RWPE2 (cell line): ENCODE measurements around the gene RPL12.

ENCODE experiments used
- ATAC-seq: fragments of 200-7000 bp; cut with Tn5 transposase; 3 replicates; pipeline ENCODE4 v1.9.1; 2021; ENCODE audit warnings: low read depth
- DNase-seq: peaks from one replicate; pipeline ENCODE4 v3.0.0-alpha.2; 2020; ENCODE audit warnings: low spot score
- H3K27ac ChIP-seq: fragments of 450-650 bp; 2 replicates; pipeline ENCODE4 v1.5.1; 2017; ENCODE audit warnings: mild to moderate bottlenecking; ENCODE audit not compliant: poor library complexity, severe bottlenecking
- H3K27me3 ChIP-seq: fragments of 250-450 bp; sonication (Bioruptor Pico); 2 replicates; pipeline ENCODE4 v1.5.1; 2021; ENCODE audit warnings: mild to moderate bottlenecking, moderate library complexity; ENCODE audit not compliant: insufficient read depth, poor library complexity, severe bottlenecking
- H3K36me3 ChIP-seq: fragments of 250-450 bp; sonication (Bioruptor Pico); 2 replicates; pipeline ENCODE4 v1.5.1; 2020; ENCODE audit warnings: low read depth, mild to moderate bottlenecking, moderate library complexity
- H3K4me1 ChIP-seq: fragments of 250-450 bp; sonication (Bioruptor Pico); 2 replicates; pipeline ENCODE4 v1.5.1; 2021; ENCODE audit warnings: mild to moderate bottlenecking, moderate library complexity; ENCODE audit not compliant: insufficient read depth, poor library complexity, severe bottlenecking
- H3K4me3 ChIP-seq: fragments of 250-450 bp; sonication (Bioruptor Pico); 2 replicates; pipeline ENCODE4 v1.5.1; 2021; ENCODE audit warnings: mild to moderate bottlenecking, moderate library complexity; ENCODE audit not compliant: severe bottlenecking
- H3K9me3 ChIP-seq: fragments of 250-450 bp; sonication (Bioruptor Pico); 2 replicates; pipeline ENCODE4 v1.5.1; 2021; ENCODE audit warnings: mild to moderate bottlenecking, moderate library complexity; ENCODE audit not compliant: severe bottlenecking
- TF ChIP-seq, protein P1 (sequence below): fragments of 450-650 bp; IDR thresholded peaks from one replicate; pipeline ENCODE4 v1.5.1; 2017; ENCODE audit warnings: mild to moderate bottlenecking, moderate library complexity; ENCODE audit not compliant: poor library complexity, severe bottlenecking

RPL12 gene

DNA sequence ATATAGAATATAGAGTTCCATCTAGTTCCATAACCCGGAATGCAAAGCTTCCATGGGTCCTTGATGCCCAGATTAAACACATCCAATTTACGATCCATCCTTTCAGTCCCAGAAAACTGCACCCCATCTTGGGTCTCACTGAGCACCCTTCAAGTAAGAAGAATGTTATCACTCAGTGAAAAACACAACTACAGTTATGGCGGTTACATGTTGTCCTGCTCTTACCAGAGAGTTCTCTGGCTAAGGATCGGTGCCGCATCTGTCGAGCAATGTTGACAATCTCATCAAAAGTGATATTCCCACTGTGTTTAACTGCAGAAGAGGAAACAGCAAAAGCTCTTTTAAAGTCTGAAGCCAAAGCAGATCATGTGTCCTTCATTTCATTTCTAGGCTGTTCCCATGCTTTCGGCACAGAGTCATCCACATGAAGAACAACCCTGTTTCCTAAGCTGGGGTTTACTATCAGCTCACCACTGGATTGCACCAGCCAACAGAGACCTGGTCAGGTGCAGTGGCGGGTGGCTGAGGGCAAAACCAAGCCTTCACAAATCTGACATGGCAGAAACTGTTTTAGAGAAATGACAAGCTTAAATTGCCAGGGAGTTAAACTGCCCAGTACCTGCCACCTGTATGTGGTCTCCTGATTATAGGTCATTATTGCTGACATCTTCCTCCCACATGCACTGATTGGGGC is 2.9 kb downstream of the RPL12 start:
- no peak overlapping the region for H3K4me3 ChIP-seq
- peaks cover 81% of the 10 kb centered on the region for H3K36me3 ChIP-seq
- H3K9me3 ChIP-seq = peaks cover 4% of the 10 kb centered on the region
- no peak for DNase-seq
- TF ChIP-seq, protein P1, sequence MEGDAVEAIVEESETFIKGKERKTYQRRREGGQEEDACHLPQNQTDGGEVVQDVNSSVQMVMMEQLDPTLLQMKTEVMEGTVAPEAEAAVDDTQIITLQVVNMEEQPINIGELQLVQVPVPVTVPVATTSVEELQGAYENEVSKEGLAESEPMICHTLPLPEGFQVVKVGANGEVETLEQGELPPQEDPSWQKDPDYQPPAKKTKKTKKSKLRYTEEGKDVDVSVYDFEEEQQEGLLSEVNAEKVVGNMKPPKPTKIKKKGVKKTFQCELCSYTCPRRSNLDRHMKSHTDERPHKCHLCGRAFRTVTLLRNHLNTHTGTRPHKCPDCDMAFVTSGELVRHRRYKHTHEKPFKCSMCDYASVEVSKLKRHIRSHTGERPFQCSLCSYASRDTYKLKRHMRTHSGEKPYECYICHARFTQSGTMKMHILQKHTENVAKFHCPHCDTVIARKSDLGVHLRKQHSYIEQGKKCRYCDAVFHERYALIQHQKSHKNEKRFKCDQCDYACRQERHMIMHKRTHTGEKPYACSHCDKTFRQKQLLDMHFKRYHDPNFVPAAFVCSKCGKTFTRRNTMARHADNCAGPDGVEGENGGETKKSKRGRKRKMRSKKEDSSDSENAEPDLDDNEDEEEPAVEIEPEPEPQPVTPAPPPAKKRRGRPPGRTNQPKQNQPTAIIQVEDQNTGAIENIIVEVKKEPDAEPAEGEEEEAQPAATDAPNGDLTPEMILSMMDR = no peak
- no peak for ATAC-seq
- no peaks in the 10 kb centered on the region for H3K4me1 ChIP-seq
- peak overlapping the region; percentile 96 for H3K27ac ChIP-seq
- no peaks in the 10 kb centered on the region for H3K27me3 ChIP-seq

DNA sequence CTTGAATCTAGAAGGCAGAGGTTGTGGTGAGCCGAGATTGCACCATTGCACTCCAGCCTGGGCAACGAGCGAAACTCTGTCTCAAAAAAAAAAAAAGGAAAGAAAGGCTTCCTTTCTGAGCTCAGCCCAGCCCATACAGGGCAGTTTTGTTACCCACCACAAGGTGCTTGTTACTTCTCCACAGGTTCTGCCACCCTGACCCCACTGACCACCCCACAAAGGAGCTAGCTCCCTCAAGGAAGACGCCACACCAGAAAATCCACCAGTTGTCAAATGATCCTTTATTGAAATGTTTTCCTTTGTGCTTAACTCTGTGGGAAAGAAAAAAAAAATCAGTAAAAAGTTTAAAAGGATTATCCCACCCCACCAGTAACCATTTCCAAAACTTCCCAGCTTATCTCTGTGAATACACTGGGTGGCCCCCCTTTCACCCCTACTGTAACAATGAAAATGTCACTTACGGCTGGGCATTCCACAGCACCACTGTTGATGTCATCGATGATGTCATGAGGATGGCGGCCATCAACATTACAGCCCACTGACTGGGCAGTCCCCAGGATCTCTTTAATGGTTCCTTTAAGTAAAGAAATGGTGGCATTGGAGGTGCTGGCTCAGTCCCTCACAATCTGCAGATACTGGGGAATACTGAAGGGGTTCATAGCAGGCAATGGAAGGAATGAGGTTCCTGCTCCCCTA is 3.6 kb downstream of the RPL12 start:
- DNase-seq = no peak
- no peak for ATAC-seq
- Histone ChIP-seq H3K27ac (peak overlapping the region; percentile 96), H3K4me3 (no peak overlapping the region), H3K27me3 (no peaks in the 10 kb centered on the region), H3K36me3 (peaks cover 81% of the 10 kb centered on the region), H3K4me1 (no peaks in the 10 kb centered on the region), H3K9me3 (peaks cover 4% of the 10 kb centered on the region)
- TF ChIP-seq, protein P1 = no peak

DNA sequence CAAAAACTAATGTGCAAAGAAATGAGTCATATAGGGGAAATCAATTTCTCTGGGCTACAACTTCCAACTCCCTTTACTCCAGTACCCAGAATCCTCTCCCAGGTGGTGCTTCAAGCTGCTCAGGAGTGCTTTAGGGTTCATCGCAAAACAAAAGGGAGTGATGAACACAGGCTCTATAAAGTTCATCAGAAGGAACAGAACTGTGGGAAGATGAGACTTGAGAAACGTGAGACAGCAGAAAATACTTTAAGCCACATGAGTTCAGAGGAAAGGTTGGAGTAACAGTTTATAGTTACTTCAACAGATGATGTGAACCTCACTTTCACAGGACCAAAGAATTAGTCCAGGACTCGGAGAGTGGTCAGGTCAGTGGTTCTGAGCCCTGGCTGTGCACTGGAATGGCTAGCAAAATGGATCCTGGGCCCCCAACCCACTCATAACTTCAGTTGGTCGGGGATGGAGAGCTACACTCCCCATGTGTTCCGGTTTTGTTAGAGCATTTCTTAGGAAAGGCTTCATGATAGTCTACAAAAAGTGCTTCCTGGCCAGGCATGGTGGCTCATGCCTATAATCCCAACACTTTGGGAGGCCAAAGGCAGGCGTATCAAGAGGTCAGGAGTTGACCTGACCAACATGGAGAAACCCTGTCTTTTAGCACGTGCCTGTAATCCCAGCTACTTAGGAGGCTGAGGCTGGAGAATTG is 4.3 kb downstream of the RPL12 start:
- peak; percentile 5 for ATAC-seq
- no peak for DNase-seq
- TF ChIP-seq, protein P1 = no peak
- Histone ChIP-seq H3K9me3 (peaks cover 4% of the 10 kb centered on the region), H3K36me3 (peaks cover 85% of the 10 kb centered on the region), H3K27ac (peak overlapping the region; percentile 96), H3K27me3 (no peaks in the 10 kb centered on the region), H3K4me1 (no peaks in the 10 kb centered on the region), H3K4me3 (no peak overlapping the region)

DNA sequence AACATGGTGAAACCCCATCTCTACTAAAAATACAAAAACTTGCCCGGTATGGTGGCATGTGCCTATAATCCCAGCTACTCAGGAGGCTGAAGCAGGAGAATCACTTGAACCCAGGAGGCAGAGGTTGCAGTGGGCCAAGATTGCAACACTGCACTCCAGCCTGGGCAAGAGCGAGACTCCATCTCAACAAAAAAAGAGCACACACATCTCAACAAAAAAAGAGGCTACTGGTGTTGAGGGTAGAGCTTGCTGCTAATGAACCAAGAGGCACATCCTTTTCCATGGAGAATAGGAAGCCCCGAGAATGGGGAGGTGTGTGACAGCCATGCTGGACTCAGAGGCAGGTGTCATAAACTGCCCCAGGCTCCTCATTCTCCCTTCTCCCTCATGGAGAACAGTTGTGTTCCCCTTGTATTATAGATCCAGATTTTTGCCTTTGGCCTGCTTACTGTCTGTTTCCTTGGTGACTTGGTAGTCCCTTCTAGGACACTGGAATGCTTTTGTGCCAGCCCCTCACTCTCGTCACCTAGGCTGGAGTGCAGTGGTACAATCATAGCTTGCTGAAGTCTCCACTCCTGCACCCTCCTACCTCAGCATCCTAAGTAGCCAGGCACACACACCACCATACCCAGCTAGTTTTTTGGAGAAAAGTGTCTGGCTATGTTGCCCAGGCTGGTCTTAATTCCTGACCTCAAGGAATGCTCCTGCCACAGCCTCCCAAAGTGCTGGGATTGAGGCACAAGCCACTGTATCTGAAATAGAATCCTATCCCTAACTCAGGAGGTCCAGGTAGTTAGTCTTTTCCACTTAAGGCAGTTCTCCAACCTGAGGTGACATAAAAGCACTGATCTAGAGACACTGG is 5.1 kb downstream of the RPL12 start:
- H3K27ac ChIP-seq = peak overlapping the region; percentile 96
- DNase-seq = no peak

More for the DNA sequence above, 5.1 kb downstream of the RPL12 start:
- ATAC-seq = peak; percentile 28
- H3K4me3 ChIP-seq = no peak overlapping the region
- TF ChIP-seq, protein P1 = no peak
- H3K4me1 ChIP-seq = no peaks in the 10 kb centered on the region
- H3K9me3 ChIP-seq = peaks cover 4% of the 10 kb centered on the region
- no peaks in the 10 kb centered on the region for H3K27me3 ChIP-seq
- peaks cover 93% of the 10 kb centered on the region for H3K36me3 ChIP-seq
